ENCODE measurements around the gene HEPH.

Gene HEPH

GRCh38 chrX:66163447-66163846 is 600 bp upstream of the HEPH start:
- Histone ChIP-seq H3K4me2 (ENCODE audit: low read length) (no peak overlapping the region), H3K27me3 (ENCODE audit: insufficient read depth, low read length) (no peaks in the 10 kb centered on the region), H3K79me2 (ENCODE audit: insufficient read depth, low read length) (no peaks in the 10 kb centered on the region), H3K4me3 (ENCODE audit: low read depth, low read length, poor library complexity, severe bottlenecking) (no peak overlapping the region), H3F3A (ENCODE audit: insufficient read depth, low read length) (no peaks in the 10 kb centered on the region), H2AFZ (ENCODE audit: low read length) (no peak overlapping the region), H4K20me1 (ENCODE audit: insufficient read depth, low read length) (no peaks in the 10 kb centered on the region), H3K9me2 (ENCODE audit: low read depth, low read length) (no peaks in the 10 kb centered on the region), H3K4me1 (ENCODE audit: insufficient read depth, low read length, severe bottlenecking) (no peaks in the 10 kb centered on the region), H3K9me3 (ENCODE audit: low read length) (no peaks in the 10 kb centered on the region), H3K36me3 (ENCODE audit: insufficient read depth, low read length) (no peaks in the 10 kb centered on the region), H3K9ac (ENCODE audit: low read length) (no peak overlapping the region), H3K27ac (ENCODE audit: low read depth, low read length, poor library complexity, severe bottlenecking) (no peak overlapping the region)
- no peak for TF ChIP-seq CTCF (IDR thresholded peaks at IDR 0.05; ENCODE audit: low read length)
- no peak for TF ChIP-seq EZH2 (IDR thresholded peaks at IDR 0.05; ENCODE audit: borderline replicate concordance, low read length)

- no peak overlapping the region for H3K27ac ChIP-seq (ENCODE audit: low read depth, low read length, poor library complexity, severe bottlenecking)
- no peaks in the 10 kb centered on the region for H3K27me3 ChIP-seq (ENCODE audit: insufficient read depth, low read length)
- TF ChIP-seq CTCF (IDR thresholded peaks at IDR 0.05; ENCODE audit: low read length) (no peak), EZH2 (IDR thresholded peaks at IDR 0.05; ENCODE audit: borderline replicate concordance, low read length) (no peak)
- H3F3A ChIP-seq (ENCODE audit: insufficient read depth, low read length), result no peaks in the 10 kb centered on the region
- no peaks in the 10 kb centered on the region for H3K9me2 ChIP-seq (ENCODE audit: low read depth, low read length)
- no peak overlapping the region for H2AFZ ChIP-seq (ENCODE audit: low read length)
- H3K79me2 ChIP-seq (ENCODE audit: insufficient read depth, low read length), result no peaks in the 10 kb centered on the region
- H3K4me3 ChIP-seq (ENCODE audit: low read depth, low read length, poor library complexity, severe bottlenecking), result no peak overlapping the region
- no peaks in the 10 kb centered on the region for H3K4me1 ChIP-seq (ENCODE audit: insufficient read depth, low read length, severe bottlenecking)
- no peak overlapping the region for H3K9ac ChIP-seq (ENCODE audit: low read length)
- H3K9me3 ChIP-seq (ENCODE audit: low read length), result no peaks in the 10 kb centered on the region
- H3K36me3 ChIP-seq (ENCODE audit: insufficient read depth, low read length), result no peaks in the 10 kb centered on the region
- H3K4me2 ChIP-seq (ENCODE audit: low read length), result no peak overlapping the region
- H4K20me1 ChIP-seq (ENCODE audit: insufficient read depth, low read length), result no peaks in the 10 kb centered on the region
Observed at GRCh38 chrX:66164470-66164869, 423 bp downstream of the HEPH start.

GRCh38 chrX:66164931-66165330 is 884 bp downstream of the HEPH start:
- no peak for TF ChIP-seq EZH2 (IDR thresholded peaks at IDR 0.05; ENCODE audit: borderline replicate concordance, low read length)
- TF ChIP-seq CTCF (IDR thresholded peaks at IDR 0.05; ENCODE audit: low read length), result no peak
- Histone ChIP-seq H3K27me3 (ENCODE audit: insufficient read depth, low read length) (no peaks in the 10 kb centered on the region), H3K9ac (ENCODE audit: low read length) (no peak overlapping the region), H3F3A (ENCODE audit: insufficient read depth, low read length) (no peaks in the 10 kb centered on the region), H3K4me1 (ENCODE audit: insufficient read depth, low read length, severe bottlenecking) (no peaks in the 10 kb centered on the region), H3K27ac (ENCODE audit: low read depth, low read length, poor library complexity, severe bottlenecking) (no peak overlapping the region), H3K9me3 (ENCODE audit: low read length) (no peaks in the 10 kb centered on the region), H3K36me3 (ENCODE audit: insufficient read depth, low read length) (no peaks in the 10 kb centered on the region), H3K79me2 (ENCODE audit: insufficient read depth, low read length) (no peaks in the 10 kb centered on the region), H2AFZ (ENCODE audit: low read length) (no peak overlapping the region), H3K4me2 (ENCODE audit: low read length) (no peak overlapping the region), H4K20me1 (ENCODE audit: insufficient read depth, low read length) (no peaks in the 10 kb centered on the region), H3K9me2 (ENCODE audit: low read depth, low read length) (no peaks in the 10 kb centered on the region), H3K4me3 (ENCODE audit: low read depth, low read length, poor library complexity, severe bottlenecking) (no peak overlapping the region)
